ENCODE measurements around the gene TUBGCP3.

TUBGCP3 gene

DNA sequence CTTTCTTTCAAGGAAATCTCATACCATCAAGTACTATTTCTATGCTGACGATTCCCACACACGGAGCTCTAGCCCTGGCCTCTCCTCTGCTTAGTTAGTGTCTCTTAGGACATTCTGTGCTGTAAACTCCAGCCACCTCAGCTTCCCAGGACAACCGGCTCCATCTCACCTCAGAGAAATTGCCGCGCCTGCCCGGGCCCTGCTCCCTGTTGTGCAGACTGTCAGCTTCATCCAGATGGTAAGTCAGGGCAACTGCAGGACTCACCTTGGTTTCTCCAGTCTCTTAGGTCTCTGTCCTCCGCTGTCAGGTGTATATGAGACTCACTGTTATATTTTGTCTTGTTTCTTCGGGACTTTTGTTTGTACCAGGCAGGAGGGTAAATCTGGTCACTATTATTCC lies 113.1 kb downstream of the TUBGCP3 start:
- H4K20me1 ChIP-seq (ENCODE audit: control insufficient read depth, insufficient read depth, low read depth, low read length) = no peaks in the 10 kb centered on the region
- no peak overlapping the region for H3K27ac ChIP-seq (ENCODE audit: low read depth, low read length)
- H3K9me3 ChIP-seq (ENCODE audit: control insufficient read depth, insufficient read depth, low read length) = no peaks in the 10 kb centered on the region
- H3K9me2 ChIP-seq (replicated peaks; ENCODE audit: control insufficient read depth, low read length) = no peaks in the 10 kb centered on the region
- no peaks in the 10 kb centered on the region for H3K36me3 ChIP-seq (ENCODE audit: control insufficient read depth, low read length)
- H3F3A ChIP-seq (ENCODE audit: control insufficient read depth, insufficient read depth) = peaks cover 2% of the 10 kb centered on the region; the same call in 1 of the 2 replicates
- no peak for TF ChIP-seq EZH2phosphoT487 (IDR thresholded peaks at IDR 0.05; ENCODE audit: borderline replicate concordance, low read length)
- no peak for TF ChIP-seq CTCF (IDR thresholded peaks at IDR 0.05; ENCODE audit: low read depth, low read length, poor library complexity, severe bottlenecking)
- no peaks in the 10 kb centered on the region for H3K79me2 ChIP-seq (ENCODE audit: control insufficient read depth, low read length)
- no peaks in the 10 kb centered on the region for H3K27me3 ChIP-seq (ENCODE audit: control insufficient read depth, low read length)
- no peak overlapping the region for H3K4me2 ChIP-seq (ENCODE audit: low read length)
- H3K4me3 ChIP-seq (ENCODE audit: low read length) = no peak overlapping the region
- H3K4me1 ChIP-seq (ENCODE audit: control insufficient read depth, low read length) = peaks cover 3% of the 10 kb centered on the region

- H3K9me2 ChIP-seq (replicated peaks; ENCODE audit: control insufficient read depth, low read length) = no peaks in the 10 kb centered on the region
- no peaks in the 10 kb centered on the region for H4K20me1 ChIP-seq (ENCODE audit: control insufficient read depth, insufficient read depth, low read depth, low read length)
- H3K4me2 ChIP-seq (ENCODE audit: low read length) = no peak overlapping the region
- H3F3A ChIP-seq (ENCODE audit: control insufficient read depth, insufficient read depth) = no peaks in the 10 kb centered on the region
- H3K36me3 ChIP-seq (ENCODE audit: control insufficient read depth, low read length) = no peaks in the 10 kb centered on the region
- no peak overlapping the region for H3K27ac ChIP-seq (ENCODE audit: low read depth, low read length)
- no peaks in the 10 kb centered on the region for H3K79me2 ChIP-seq (ENCODE audit: control insufficient read depth, low read length)
- peaks cover 4% of the 10 kb centered on the region for H3K4me1 ChIP-seq (ENCODE audit: control insufficient read depth, low read length)
- H3K9me3 ChIP-seq (ENCODE audit: control insufficient read depth, insufficient read depth, low read length) = no peaks in the 10 kb centered on the region
- no peaks in the 10 kb centered on the region for H3K27me3 ChIP-seq (ENCODE audit: control insufficient read depth, low read length)
- TF ChIP-seq CTCF (IDR thresholded peaks at IDR 0.05; ENCODE audit: low read depth, low read length, poor library complexity, severe bottlenecking) = no peak
- TF ChIP-seq EZH2phosphoT487 (IDR thresholded peaks at IDR 0.05; ENCODE audit: borderline replicate concordance, low read length) = no peak
- no peak overlapping the region for H3K4me3 ChIP-seq (ENCODE audit: low read length)
These were observed 114.1 kb downstream of the TUBGCP3 start for GRCh38 chr13:112473818-112474217.

- Histone ChIP-seq H3K79me2 (ENCODE audit: control insufficient read depth, low read length) (no peaks in the 10 kb centered on the region), H3K27me3 (ENCODE audit: control insufficient read depth, low read length) (no peaks in the 10 kb centered on the region), H3K27ac (ENCODE audit: low read depth, low read length) (no peak overlapping the region), H3K9me3 (ENCODE audit: control insufficient read depth, insufficient read depth, low read length) (no peaks in the 10 kb centered on the region), H3K4me2 (ENCODE audit: low read length) (no peak overlapping the region), H3F3A (ENCODE audit: control insufficient read depth, insufficient read depth) (no peaks in the 10 kb centered on the region), H3K36me3 (ENCODE audit: control insufficient read depth, low read length) (no peaks in the 10 kb centered on the region), H3K4me3 (ENCODE audit: low read length) (no peak overlapping the region), H4K20me1 (ENCODE audit: control insufficient read depth, insufficient read depth, low read depth, low read length) (no peaks in the 10 kb centered on the region), H3K9me2 (replicated peaks; ENCODE audit: control insufficient read depth, low read length) (no peaks in the 10 kb centered on the region), H3K4me1 (ENCODE audit: control insufficient read depth, low read length) (peaks cover 4% of the 10 kb centered on the region)
- no peak for TF ChIP-seq CTCF (IDR thresholded peaks at IDR 0.05; ENCODE audit: low read depth, low read length, poor library complexity, severe bottlenecking)
- TF ChIP-seq EZH2phosphoT487 (IDR thresholded peaks at IDR 0.05; ENCODE audit: borderline replicate concordance, low read length) = no peak
These were observed 118.7 kb downstream of the TUBGCP3 start for GRCh38 chr13:112469071-112469745.

Data from DOHH2 (cell line).